Measurements from ENCODE around the gene DNAH14.

- TF ChIP-seq MAX (IDR thresholded peaks at IDR 0.05) (no peak), CBX5 (IDR thresholded peaks at IDR 0.05; ENCODE audit: low read depth, low read length) (no peak), GTF2F1 (IDR thresholded peaks at IDR 0.05; ENCODE audit: borderline replicate concordance, low read depth, low read length) (no peak), RNF2 (IDR thresholded peaks at IDR 0.05; ENCODE audit: borderline replicate concordance, low read depth, low read length, missing control alignments, poor library complexity, severe bottlenecking) (no peak), SP2 (IDR thresholded peaks at IDR 0.05; ENCODE audit: low read length) (no peak), POLR2A (IDR thresholded peaks at IDR 0.05; ENCODE audit: control extremely low read depth in 1 of 2, low read depth in 2 of 2, low read length in 2 of 2) (no peak), NRF1 (IDR thresholded peaks at IDR 0.05; ENCODE audit: low read depth, low read length) (no peak), GABPA (IDR thresholded peaks at IDR 0.05; ENCODE audit: borderline replicate concordance, insufficient read depth, low read length) (no peak)
- TF ChIP-seq, protein P1, sequence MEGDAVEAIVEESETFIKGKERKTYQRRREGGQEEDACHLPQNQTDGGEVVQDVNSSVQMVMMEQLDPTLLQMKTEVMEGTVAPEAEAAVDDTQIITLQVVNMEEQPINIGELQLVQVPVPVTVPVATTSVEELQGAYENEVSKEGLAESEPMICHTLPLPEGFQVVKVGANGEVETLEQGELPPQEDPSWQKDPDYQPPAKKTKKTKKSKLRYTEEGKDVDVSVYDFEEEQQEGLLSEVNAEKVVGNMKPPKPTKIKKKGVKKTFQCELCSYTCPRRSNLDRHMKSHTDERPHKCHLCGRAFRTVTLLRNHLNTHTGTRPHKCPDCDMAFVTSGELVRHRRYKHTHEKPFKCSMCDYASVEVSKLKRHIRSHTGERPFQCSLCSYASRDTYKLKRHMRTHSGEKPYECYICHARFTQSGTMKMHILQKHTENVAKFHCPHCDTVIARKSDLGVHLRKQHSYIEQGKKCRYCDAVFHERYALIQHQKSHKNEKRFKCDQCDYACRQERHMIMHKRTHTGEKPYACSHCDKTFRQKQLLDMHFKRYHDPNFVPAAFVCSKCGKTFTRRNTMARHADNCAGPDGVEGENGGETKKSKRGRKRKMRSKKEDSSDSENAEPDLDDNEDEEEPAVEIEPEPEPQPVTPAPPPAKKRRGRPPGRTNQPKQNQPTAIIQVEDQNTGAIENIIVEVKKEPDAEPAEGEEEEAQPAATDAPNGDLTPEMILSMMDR (IDR thresholded peaks at IDR 0.05; ENCODE audit: control extremely low read depth in 1 of 3, insufficient read depth in 1 of 3, low read depth in 1 of 3, low read length in 3 of 3): no peak
Measured at GRCh38 chr1:225428881-225429455, 499.5 kb downstream of the DNAH14 start.

Data from H1 (cell line).